ENCODE data around the gene RPEL1.
A peak's percentile ranks its signal among the peaks of the same experiment; 100 is the strongest.
"Not testable (repeated sequence)": the region's sequence is repeated elsewhere in the genome, so short reads cannot be mapped to it uniquely, and the experiment has no call there.

RPEL1 gene

DNA sequence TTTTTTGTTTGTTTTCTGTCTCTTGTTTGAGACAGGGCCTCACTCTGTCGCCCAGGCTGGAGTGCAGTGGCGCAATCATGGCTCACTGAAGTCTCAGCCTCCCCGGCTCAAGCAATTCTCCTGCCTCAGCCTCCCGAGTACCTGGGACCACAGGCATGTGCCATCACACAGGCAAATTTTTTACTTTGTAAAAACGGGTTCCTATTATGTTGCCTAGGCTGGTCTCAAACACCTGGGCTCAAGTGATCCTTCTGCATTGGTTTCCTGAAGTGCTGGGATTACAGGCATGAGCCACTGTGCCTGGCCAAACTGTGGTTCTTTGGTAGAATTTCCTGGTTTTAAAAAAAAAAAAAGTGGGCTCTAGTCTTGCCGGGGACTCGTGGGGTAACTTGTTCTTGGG is at the start of gene RPEL1:
Gene RPEL1, plus strand, starts transcription at position 301 of the 400 bp plus-strand sequence. CDS start 110 bp downstream, outside the sequence.
- not testable (repeated sequence) for H3K4me3 ChIP-seq (ENCODE audit: low read length); DNase-seq (ENCODE audit: low read depth)

DNA sequence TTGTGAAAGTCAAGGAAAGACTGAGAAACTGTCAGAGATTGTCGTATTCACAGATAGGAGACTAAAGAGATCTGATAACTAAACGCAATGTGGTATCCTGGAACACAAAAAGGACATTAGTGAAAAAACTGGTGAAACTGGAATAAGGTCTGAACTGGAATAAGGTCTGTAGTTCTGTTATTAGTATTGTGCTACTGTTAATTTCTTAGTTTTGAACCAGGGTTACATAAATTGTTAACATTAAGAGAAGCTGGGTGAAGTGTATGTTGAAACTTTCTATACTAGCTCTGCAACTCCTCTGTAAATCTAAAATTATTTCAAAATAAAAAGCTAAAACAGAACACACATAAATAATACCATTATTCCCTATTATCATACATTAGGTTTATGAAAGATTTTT is 49.2 kb upstream of the RPEL1 start:
- TF ChIP-seq, protein P1, sequence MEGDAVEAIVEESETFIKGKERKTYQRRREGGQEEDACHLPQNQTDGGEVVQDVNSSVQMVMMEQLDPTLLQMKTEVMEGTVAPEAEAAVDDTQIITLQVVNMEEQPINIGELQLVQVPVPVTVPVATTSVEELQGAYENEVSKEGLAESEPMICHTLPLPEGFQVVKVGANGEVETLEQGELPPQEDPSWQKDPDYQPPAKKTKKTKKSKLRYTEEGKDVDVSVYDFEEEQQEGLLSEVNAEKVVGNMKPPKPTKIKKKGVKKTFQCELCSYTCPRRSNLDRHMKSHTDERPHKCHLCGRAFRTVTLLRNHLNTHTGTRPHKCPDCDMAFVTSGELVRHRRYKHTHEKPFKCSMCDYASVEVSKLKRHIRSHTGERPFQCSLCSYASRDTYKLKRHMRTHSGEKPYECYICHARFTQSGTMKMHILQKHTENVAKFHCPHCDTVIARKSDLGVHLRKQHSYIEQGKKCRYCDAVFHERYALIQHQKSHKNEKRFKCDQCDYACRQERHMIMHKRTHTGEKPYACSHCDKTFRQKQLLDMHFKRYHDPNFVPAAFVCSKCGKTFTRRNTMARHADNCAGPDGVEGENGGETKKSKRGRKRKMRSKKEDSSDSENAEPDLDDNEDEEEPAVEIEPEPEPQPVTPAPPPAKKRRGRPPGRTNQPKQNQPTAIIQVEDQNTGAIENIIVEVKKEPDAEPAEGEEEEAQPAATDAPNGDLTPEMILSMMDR (conservative IDR thresholded peaks at IDR 0.05; ENCODE audit: low read length): no peak
- no peak overlapping the region for H3K4me3 ChIP-seq (ENCODE audit: low read length)
- no peak for DNase-seq (ENCODE audit: low read depth)

DNA sequence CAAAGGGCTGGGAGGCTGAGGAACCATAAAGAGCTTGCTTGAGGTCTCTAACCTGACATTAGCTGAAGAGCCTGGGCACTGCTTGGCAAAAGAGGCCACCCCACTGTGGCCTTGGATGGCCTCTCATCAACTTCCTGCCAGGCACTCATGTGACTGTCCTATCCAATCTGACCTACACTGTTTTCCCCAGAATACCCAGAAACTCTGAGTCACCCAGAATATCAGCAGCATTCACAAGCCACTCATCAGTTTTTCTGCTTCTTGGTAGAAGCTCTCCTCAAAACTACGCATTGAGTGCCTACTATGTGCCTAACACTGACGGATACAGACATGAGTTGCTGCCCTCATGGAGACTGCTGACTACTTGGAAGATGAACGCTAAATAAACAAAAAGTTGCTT is 48.5 kb upstream of the RPEL1 start:
- DNase-seq (ENCODE audit: low read depth): peak; percentile 76
- TF ChIP-seq, protein P1 (conservative IDR thresholded peaks at IDR 0.05; ENCODE audit: low read length): no peak
- H3K4me3 ChIP-seq (ENCODE audit: low read length): no peak overlapping the region

DNA sequence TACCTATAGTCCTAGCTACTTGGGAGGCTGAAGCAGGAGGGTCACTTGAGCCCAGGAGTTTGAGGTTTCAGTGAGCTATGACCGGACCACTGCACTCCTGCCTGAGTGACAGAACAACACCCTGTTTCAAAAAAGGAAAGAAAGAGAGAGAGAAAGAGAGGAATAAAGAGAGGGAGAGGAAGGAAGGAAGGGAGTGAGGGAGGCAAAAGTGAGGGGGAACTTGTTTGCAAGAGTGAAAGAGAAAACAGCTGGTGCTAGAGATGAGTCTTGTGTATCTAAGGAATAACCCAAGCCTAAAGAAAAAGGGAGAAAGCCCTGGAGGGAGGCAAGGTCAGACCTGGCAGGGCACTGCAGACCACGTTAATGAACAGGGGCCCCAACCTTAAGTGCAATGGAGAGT is 47.8 kb upstream of the RPEL1 start:
- TF ChIP-seq, protein P1 (conservative IDR thresholded peaks at IDR 0.05; ENCODE audit: low read length): no peak
- no peak for DNase-seq (ENCODE audit: low read depth)
- no peak overlapping the region for H3K4me3 ChIP-seq (ENCODE audit: low read length)

DNA sequence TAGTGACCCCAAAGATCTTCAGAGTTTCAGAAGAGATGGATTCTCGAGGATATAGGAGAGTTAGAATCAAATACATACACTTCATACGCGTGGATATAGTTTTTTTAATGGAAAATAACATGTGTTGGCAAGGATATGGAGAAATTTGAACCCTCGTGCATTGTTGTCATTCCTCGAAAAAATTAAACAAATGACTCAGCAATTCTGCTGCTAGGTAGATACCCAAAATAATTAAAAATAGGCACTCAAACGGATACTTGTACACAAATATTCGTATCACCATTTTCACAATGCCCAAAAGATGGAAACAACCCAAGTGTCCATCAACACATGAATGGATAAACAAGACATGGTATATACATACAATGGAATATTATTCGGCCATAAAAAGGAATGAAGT is 47.0 kb upstream of the RPEL1 start:
- TF ChIP-seq, protein P1 (conservative IDR thresholded peaks at IDR 0.05; ENCODE audit: low read length): no peak
- no peak overlapping the region for H3K4me3 ChIP-seq (ENCODE audit: low read length)
- DNase-seq (ENCODE audit: low read depth): no peak

DNA sequence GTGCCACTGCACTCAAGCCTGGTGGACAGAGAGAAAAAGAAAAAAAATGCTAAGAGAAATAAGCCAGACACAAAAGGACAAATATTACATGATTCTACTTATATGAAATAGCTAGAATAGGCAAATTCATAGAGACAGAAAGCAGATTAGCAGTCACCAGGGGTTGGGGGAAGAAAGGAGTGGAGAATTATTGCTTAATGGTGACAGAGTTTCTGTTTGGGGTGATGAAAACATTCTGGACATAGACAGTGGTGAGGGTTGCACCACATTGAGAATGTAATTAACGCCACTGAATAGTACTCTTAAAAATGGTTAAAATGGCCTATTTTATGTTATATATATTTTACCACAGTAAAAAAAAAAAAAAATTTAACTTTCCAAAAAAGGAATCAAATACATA is 46.2 kb upstream of the RPEL1 start:
- DNase-seq (ENCODE audit: low read depth): no peak
- TF ChIP-seq, protein P1 (conservative IDR thresholded peaks at IDR 0.05; ENCODE audit: low read length): no peak

DNA sequence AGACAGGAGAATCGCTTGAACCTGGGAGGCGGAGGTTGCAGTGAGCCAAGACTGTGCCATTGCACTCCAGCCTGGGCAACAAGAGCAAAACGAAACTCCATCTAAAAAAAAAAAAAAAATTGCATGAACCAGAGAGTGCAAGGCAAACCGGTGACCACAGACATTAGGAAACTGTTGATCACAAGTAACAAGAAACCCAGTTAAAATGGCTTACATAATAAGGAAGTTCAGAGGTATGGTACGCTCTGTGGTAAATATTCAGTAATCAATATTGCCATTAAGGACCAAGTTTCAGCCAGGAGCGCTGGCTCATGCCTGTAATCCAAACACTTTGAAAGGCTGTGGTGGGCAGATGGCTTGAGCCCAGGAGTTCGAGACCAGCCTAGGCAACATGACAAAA is 43.4 kb upstream of the RPEL1 start:
- TF ChIP-seq, protein P1 (conservative IDR thresholded peaks at IDR 0.05; ENCODE audit: low read length): no peak
- no peak for DNase-seq (ENCODE audit: low read depth)
- no peak overlapping the region for H3K4me3 ChIP-seq (ENCODE audit: low read length)

More for the DNA sequence above, 46.2 kb upstream of the RPEL1 start:
- H3K4me3 ChIP-seq (ENCODE audit: low read length): no peak overlapping the region

DNA sequence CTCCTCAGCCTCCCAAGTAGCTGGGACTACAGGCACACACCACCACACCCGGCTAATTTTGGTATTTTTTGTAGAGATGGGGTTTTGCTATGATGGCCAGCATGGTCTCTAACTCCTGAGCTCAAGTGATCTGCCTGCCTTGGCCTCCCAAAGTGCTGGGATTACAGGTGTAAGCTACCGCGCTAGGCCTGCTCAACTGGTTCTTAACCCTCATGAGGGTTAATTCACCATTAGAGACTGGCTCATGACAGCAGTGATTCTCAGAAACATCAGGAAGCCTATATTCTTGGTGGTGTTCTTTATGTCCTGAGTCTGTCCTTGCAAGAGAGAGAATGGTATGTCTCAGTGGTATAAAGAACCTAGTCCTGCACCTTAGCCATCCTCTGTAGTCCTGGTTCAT is 42.2 kb upstream of the RPEL1 start:
- H3K4me3 ChIP-seq (ENCODE audit: low read length): no peak overlapping the region
- TF ChIP-seq, protein P1 (conservative IDR thresholded peaks at IDR 0.05; ENCODE audit: low read length): no peak
- no peak for DNase-seq (ENCODE audit: low read depth)
